Cardiac fibroblast (primary cell): ENCODE measurements around the gene NYAP1.
"Not testable (repeated sequence)": the region's sequence is repeated elsewhere in the genome, so short reads cannot be mapped to it uniquely, and the experiment has no call there.

Source experiments
- DNase-seq, 2 donors: peaks; one replicate each; pipeline versions ENCODE4 v3.0.0 to v3.0.0-alpha.2; 2010; ENCODE audit warnings: low read depth in 2 of 2
- H3K4me3 ChIP-seq, 2 donors: replicated peaks in 1 of 2; 1 replicate in 1 of 2; 2 replicates in 1 of 2; pipeline ENCODE4 v1.5.1; 2011; ENCODE audit warnings: low read depth in 2 of 2, low read length in 2 of 2, mild to moderate bottlenecking in 2 of 2, moderate library complexity in 1 of 2
- CTCF ChIP-seq: IDR thresholded peaks from one replicate; pipeline ENCODE4 v1.5.1; 2011; ENCODE audit warnings: low read depth, mild to moderate bottlenecking, low read length, inconsistent platforms

Gene NYAP1

GRCh38 chr7:100452513-100452912 is 31.2 kb upstream of the NYAP1 start:
- no peak for TF ChIP-seq CTCF
- DNase-seq = no peak
- H3K4me3 ChIP-seq = no peak overlapping the region

- H3K4me3 ChIP-seq, DNase-seq: not testable (repeated sequence)
These were observed 29.9 kb upstream of the NYAP1 start for GRCh38 chr7:100453854-100454253.

GRCh38 chr7:100455206-100455605 is 28.5 kb upstream of the NYAP1 start:
- no peak for TF ChIP-seq CTCF
- no peak overlapping the region for H3K4me3 ChIP-seq
- no peak for DNase-seq

- TF ChIP-seq CTCF = no peak
- no peak for DNase-seq
- no peak overlapping the region for H3K4me3 ChIP-seq
These were observed 27.2 kb upstream of the NYAP1 start for GRCh38 chr7:100456562-100456961.

- no peak for TF ChIP-seq CTCF
- DNase-seq = no peak
- H3K4me3 ChIP-seq = no peak overlapping the region
These were observed 26.7 kb upstream of the NYAP1 start for GRCh38 chr7:100457033-100457432.

- no peak for TF ChIP-seq CTCF
- DNase-seq = peak in 1 of 2 donors; percentile 43
- H3K4me3 ChIP-seq = no peak within 1 kb of the TSS
These were observed 19.5 kb upstream of the NYAP1 start, which contains the start of gene SPACDR for GRCh38 chr7:100464210-100464660. Gene SPACDR, minus strand, starts transcription at chr7:100464260. Its CDS starts 235 bp downstream, at chr7:100464025.

- DNase-seq = no peak
- no peak for TF ChIP-seq CTCF
- H3K4me3 ChIP-seq = no peak overlapping the region
These were observed 18.9 kb upstream of the NYAP1 start for GRCh38 chr7:100464791-100465190.
